Neuron (in vitro differentiated cells): Measurements from ENCODE around the gene KCNIP4.

Experiments used
- H2AFZ ChIP-seq: one replicate; pipeline ENCODE4 v1.6.1; 2013; ENCODE audit warnings: low read depth, mild to moderate bottlenecking, inconsistent platforms, low read length, moderate library complexity
- H3K27me3 ChIP-seq: one replicate; pipeline ENCODE4 v1.6.1; 2013; ENCODE audit warnings: low read length; ENCODE audit not compliant: insufficient read depth
- H3K36me3 ChIP-seq: one replicate; pipeline ENCODE4 v1.6.1; 2013; ENCODE audit warnings: low read length; ENCODE audit not compliant: insufficient read depth
- H3K4me1 ChIP-seq: one replicate; pipeline ENCODE4 v1.6.1; 2013; ENCODE audit warnings: low read length; ENCODE audit not compliant: insufficient read depth
- H3K4me3 ChIP-seq: 2 replicates; pipeline ENCODE4 v1.5.1; 2013; ENCODE audit warnings: mild to moderate bottlenecking, low read length, moderate library complexity
- H3K9me3 ChIP-seq: one replicate; pipeline ENCODE4 v1.6.1; 2013; ENCODE audit warnings: low read length

The KCNIP4 gene

DNA sequence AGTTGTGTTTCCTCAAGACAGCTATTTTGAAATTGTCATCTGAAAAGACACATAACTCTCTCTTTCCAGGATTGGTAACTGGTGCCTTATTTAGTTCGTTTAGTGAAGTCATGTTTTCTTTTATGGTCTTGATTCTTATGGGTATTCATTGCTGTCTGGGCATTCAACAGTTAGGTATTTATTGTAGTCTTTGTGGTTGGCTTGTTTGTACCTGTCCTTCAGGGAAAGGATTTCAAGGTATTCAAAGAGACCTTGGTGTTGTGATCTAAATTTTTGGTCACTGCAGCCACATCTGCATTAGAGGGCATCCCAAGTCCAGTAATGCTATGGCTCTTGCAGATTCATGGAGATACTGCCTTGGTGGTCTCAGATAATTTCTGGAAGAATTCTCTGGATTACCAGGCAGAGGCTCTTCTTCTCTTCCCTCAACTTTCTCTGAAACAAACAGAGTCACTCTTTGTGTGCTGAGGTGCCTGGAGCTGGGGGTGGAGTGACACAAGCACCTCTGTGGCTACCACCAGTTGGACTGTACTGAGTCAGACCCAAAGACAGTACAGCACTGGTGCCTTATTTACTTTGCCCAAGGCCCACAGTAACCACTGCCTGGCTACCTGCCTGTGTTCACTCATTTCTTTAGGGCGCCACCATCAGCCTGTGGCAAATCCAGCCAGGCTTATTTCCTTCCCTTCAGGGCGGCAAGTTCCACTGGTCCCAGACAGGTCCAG is 620.4 kb downstream of the KCNIP4 start:
- H2AFZ ChIP-seq = no peak overlapping the region
- H3K9me3 ChIP-seq = peaks cover 3% of the 10 kb centered on the region
- no peaks in the 10 kb centered on the region for H3K27me3 ChIP-seq
- no peak overlapping the region for H3K4me3 ChIP-seq
- H3K36me3 ChIP-seq = no peaks in the 10 kb centered on the region
- no peaks in the 10 kb centered on the region for H3K4me1 ChIP-seq

DNA sequence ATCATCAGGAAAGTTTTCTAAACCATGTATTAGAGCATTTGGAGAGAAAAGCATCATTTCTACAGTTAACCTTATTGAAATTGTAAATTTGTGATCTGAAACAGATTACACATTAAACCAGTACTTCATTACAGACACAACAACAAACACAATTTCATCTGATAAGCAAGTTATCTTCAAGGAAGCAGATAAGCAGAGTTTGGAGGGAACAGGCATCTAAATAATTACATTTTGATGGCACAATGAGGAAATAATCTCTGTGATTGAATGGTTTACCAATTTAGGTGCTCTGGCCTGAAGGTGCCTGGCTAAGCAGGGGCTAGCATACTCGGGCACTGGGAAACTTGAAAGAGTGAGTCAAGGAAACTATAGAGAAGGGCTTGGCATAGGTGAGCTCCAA is 628.5 kb downstream of the KCNIP4 start:
- no peaks in the 10 kb centered on the region for H3K36me3 ChIP-seq
- no peak overlapping the region for H2AFZ ChIP-seq
- H3K9me3 ChIP-seq = peaks cover under 1% of the 10 kb centered on the region
- H3K27me3 ChIP-seq = no peaks in the 10 kb centered on the region
- H3K4me3 ChIP-seq = no peak overlapping the region
- H3K4me1 ChIP-seq = no peaks in the 10 kb centered on the region

DNA sequence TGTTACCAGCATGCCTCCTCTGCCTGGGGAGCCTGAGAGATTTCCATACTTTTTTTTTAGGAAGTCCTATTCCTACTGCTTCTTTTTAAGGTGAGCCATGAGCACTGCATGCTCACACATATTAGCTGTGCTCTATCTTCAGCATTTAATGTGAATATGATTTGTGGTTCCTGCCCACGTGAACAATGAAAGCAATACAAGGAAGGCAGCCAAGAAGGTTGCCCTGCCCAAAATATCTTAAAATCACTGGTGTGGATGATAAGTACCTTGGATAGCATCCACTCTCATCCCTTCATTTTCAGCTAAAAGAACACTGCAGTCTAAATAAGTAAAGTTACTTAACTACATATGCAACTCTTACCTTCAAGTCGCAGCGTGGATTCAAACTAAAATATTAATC is 640.9 kb downstream of the KCNIP4 start:
- no peaks in the 10 kb centered on the region for H3K27me3 ChIP-seq
- H3K9me3 ChIP-seq = no peaks in the 10 kb centered on the region
- H3K4me3 ChIP-seq = no peak overlapping the region
- H3K4me1 ChIP-seq = peaks cover 3% of the 10 kb centered on the region
- no peak overlapping the region for H2AFZ ChIP-seq
- H3K36me3 ChIP-seq = no peaks in the 10 kb centered on the region

DNA sequence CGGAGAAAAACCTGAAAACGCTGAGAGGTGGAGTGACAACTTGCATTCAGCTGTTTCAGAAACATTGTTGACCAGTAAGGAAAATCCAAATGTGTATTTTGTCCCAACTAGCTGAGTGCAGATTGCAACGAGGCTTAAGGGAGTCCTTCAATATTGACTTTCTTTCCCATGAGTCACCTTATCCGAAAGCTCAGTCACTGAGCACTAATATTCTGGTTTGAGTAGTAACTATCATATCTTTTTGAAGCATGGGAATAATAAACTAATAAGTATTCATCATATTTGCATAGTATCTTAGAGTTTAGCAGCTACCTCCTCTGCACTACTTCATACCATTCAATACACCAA is 644.1 kb downstream of the KCNIP4 start:
- H3K27me3 ChIP-seq = no peaks in the 10 kb centered on the region
- peak overlapping the region; percentile 60 for H3K4me3 ChIP-seq

DNA sequence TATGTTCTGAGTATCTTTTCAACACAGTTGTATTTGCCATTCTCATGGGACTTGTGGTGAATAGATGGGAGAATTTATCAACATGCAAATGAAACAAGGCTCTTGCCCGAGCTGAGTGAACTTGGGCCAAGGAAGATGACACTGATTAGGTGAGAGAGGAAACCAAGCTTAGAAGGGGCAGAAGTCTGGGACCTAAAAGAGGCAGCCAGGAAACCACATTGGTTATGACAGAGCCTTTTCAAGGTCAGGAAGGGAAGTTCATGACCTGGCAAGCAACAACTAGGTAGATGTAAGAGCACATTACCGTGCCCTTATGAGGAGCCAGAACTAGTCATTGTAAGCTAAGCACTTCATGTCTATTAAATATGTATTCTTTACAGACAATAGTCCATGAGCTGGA is 658.0 kb downstream of the KCNIP4 start:
- Histone ChIP-seq H3K36me3 (no peaks in the 10 kb centered on the region), H3K4me1 (no peaks in the 10 kb centered on the region), H2AFZ (no peak overlapping the region), H3K4me3 (no peak overlapping the region), H3K9me3 (no peaks in the 10 kb centered on the region), H3K27me3 (no peaks in the 10 kb centered on the region)

More for the DNA sequence above, 644.1 kb downstream of the KCNIP4 start:
- Histone ChIP-seq H2AFZ (peak overlapping the region; percentile 21), H3K9me3 (no peaks in the 10 kb centered on the region), H3K4me1 (peaks cover 3% of the 10 kb centered on the region), H3K36me3 (no peaks in the 10 kb centered on the region)

DNA sequence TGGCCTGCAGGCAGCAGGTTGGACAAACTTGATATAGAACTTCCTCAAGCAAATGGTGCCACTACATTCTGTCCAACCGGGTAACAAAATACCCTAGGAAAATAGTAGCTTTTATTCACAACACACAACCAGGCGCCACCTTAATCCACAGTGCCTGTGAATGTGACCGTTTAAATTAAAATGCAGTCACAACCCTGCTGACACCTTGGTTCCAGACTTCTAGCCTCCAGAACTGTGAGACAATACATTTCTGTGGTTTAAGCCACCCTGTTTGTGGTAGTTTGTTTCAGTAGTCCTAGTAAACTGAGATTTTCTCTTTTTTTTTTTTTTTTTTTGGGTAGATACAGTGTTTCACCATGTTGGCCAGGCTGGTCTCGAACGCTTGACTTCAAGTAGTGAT is 672.5 kb downstream of the KCNIP4 start:
- Histone ChIP-seq H3K4me1 (no peaks in the 10 kb centered on the region), H3K36me3 (no peaks in the 10 kb centered on the region), H3K4me3 (no peak overlapping the region), H2AFZ (no peak overlapping the region), H3K27me3 (no peaks in the 10 kb centered on the region), H3K9me3 (no peaks in the 10 kb centered on the region)

DNA sequence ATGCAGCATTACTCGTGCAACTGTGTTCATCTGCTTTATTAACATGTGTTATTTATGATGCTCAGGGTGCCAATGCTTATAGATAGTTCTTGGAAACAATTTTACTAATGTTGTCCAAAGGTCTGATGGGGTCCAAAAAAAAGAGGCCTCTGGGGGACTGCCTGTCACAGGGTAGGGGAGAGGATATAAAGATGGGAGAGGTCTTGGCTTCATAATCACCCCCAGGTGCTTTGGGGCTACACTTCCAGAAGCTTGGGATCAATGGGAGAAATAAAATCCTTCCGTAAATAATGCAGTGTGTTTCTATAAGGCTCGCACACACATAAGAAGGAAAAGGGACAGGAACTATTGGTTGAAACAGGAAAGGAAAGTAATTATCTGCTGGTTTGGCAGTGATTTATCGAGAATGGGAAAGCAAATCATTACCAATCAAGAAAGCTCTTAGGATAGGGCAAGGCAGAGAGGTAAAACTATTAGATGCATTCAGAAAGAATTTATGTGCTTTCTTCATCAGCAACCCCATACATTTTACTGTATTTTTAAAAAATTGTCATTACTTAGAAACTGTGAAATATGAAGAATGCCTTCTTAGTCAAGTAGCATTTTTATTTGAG is 677.0 kb downstream of the KCNIP4 start:
- Histone ChIP-seq H3K36me3 (no peaks in the 10 kb centered on the region), H3K4me1 (no peaks in the 10 kb centered on the region), H2AFZ (no peak overlapping the region), H3K27me3 (no peaks in the 10 kb centered on the region), H3K4me3 (no peak overlapping the region), H3K9me3 (peaks cover 2% of the 10 kb centered on the region)

DNA sequence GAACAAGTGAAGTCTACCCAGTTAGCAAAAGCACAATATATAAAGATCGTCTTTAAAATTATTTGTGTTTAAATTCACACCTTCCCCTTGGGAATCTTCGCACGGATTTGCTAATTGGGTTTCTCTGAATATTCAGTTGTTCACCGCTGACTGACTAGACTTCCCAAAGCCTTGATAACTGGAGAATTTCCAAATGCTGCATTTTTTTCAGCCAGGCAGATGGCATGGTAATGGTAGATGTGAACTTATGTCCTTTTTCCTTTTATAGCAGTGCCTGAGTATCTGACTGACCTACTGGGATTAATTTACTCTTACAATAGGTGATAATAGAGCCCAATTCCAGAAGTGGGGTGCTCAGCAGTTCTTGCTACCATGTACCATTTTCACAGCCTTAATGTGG is 700.2 kb downstream of the KCNIP4 start:
- no peaks in the 10 kb centered on the region for H3K27me3 ChIP-seq
- no peaks in the 10 kb centered on the region for H3K9me3 ChIP-seq
- no peak overlapping the region for H3K4me3 ChIP-seq
- H3K4me1 ChIP-seq = no peaks in the 10 kb centered on the region
- H2AFZ ChIP-seq = no peak overlapping the region
- H3K36me3 ChIP-seq = no peaks in the 10 kb centered on the region

DNA sequence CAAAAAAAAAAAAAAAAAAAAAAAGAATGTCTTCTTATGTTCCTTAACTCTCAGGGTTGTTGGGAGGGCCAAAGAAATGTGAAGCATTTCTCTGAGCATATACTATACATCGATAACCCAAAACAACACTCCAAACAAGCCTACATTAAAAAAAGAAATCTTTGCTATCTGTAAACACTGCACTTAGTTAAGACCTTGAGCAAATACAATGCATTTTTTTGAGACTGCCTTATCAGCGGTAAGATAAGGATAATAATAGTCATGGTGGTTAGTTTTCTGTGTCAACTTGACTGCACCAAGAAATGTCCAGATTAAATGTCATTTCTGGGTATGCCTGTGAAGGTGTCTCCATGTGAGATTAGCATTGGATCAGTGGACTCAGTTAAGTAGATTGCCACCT is 706.4 kb downstream of the KCNIP4 start:
- Histone ChIP-seq H3K27me3 (no peaks in the 10 kb centered on the region), H2AFZ (no peak overlapping the region), H3K36me3 (no peaks in the 10 kb centered on the region), H3K9me3 (no peaks in the 10 kb centered on the region), H3K4me3 (no peak overlapping the region), H3K4me1 (no peaks in the 10 kb centered on the region)

DNA sequence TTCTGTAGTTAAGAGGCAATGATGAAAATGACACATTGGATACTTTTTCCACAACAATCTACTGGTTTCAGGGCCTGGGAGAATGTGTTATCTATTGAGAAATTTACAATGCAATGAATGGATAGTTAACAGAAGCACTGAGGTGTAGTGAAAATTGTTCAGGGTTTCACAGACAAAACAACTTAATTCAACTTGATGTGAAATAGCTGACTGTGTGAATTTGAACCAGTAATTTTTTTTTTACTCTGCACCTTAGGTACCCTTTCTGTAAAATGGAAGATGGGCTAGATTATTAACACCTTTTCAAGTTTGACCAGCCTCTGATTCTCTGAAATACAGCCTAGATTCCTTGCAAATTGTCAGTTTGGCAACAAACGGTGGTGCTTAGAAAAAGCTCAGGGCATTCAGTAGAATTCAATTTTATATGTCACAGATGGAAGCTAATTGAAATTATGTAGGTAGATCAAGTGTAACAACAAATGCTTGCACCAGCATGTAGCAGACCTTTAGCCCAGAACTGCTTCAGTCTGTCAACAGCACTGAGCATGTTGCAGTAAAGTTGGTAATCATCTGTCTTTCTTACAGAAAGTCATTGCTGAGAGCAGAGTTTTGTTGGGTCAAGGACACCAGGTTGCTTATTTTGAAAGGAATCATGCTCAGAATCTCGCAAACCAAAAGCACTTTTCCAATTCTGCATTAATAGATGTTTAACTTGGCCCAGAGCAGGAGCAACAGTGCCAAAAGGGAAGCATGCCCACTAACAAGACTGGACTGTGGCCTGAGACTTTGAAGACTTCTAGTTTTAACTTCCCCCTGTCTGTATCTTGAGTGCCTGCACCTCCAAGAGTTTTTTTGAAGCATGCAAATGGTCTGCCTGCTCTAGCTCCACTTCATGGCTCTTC is 721.7 kb downstream of the KCNIP4 start:
- no peaks in the 10 kb centered on the region for H3K4me1 ChIP-seq
- no peaks in the 10 kb centered on the region for H3K36me3 ChIP-seq
- H3K27me3 ChIP-seq = no peaks in the 10 kb centered on the region
- H3K4me3 ChIP-seq = no peak overlapping the region
- H3K9me3 ChIP-seq = no peaks in the 10 kb centered on the region
- no peak overlapping the region for H2AFZ ChIP-seq

DNA sequence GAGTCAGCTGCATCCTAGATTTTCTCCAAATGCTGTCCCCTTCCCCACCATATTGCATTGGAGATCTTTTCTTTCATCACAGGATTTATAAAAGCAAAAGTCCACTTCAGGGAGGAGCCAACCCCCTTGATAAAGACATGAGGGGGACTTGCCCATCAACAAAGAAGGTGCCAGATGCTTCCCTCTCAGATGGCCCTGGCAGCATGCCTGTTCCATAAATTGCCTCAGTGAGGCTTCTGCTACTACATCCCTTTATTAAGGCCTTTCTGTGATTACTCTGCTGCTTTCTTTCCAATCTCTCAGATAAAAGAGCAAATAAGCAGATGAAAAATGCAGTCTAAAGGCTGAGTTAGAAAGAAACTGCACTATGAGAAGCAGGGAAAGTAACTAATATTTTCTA is 736.7 kb downstream of the KCNIP4 start:
- peaks cover 10% of the 10 kb centered on the region for H3K27me3 ChIP-seq
- H3K4me1 ChIP-seq = no peaks in the 10 kb centered on the region
- H3K9me3 ChIP-seq = no peaks in the 10 kb centered on the region
- no peak overlapping the region for H3K4me3 ChIP-seq
- H2AFZ ChIP-seq = no peak overlapping the region
- no peaks in the 10 kb centered on the region for H3K36me3 ChIP-seq

DNA sequence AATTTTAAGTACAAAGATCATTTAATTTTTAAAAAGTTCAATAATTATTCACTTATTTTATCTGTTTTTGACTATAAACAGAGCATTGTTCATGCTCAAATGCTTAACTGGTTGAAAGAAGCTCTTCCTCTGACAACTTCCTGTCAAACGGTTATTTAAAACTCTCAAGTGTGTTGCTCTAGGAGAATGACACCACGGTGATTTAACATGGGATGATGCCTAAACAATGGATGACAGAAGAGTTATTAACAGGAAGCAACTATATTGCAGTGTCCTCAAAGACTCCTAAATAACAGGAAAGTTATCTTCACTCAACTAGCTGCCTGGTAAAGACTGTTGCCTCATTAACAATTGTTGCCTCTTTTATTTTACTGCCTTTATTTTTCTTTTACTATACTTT is 738.7 kb downstream of the KCNIP4 start:
- Histone ChIP-seq H2AFZ (no peak overlapping the region), H3K9me3 (no peaks in the 10 kb centered on the region), H3K36me3 (no peaks in the 10 kb centered on the region), H3K27me3 (peaks cover 5% of the 10 kb centered on the region), H3K4me3 (no peak overlapping the region), H3K4me1 (no peaks in the 10 kb centered on the region)

DNA sequence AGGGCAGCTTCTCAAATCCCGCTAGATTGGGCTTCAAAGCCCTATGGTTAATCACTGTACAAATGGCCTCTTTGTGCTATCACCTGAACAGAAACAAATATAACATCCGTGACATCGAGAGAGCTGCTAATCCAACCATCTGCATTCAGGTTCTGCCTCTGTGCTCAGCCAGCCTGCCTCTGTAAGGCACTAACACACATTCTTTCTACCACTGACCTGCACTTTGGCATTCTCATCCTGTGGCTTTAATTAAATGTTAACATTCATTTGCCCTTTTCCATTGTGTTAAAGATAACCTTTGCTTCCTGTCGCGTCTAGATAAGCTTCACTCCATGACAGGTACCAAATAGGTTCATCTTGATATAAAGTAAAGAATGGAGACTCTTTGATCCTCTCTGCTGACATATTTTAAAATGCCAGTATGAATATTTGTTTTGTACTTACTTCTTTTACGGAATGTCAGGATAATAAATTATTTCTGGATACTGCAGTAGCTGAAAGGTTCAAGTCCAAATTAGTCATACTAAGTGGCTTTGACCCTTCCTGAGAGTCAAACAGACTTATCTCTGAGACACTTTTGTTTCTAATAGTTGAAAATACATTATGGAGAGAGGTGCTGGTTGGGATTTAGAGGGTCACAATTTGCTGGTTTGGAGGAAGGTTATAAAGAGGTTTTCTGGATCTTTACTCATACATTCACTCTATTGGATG is 742.6 kb downstream of the KCNIP4 start:
- no peak overlapping the region for H3K4me3 ChIP-seq

More for the DNA sequence above, 742.6 kb downstream of the KCNIP4 start:
- Histone ChIP-seq H3K4me1 (no peaks in the 10 kb centered on the region), H3K27me3 (no peaks in the 10 kb centered on the region), H3K36me3 (no peaks in the 10 kb centered on the region), H3K9me3 (peaks cover 2% of the 10 kb centered on the region), H2AFZ (no peak overlapping the region)
